ENCODE measurements around the gene KCNC2. TPM values are rescaled to one million over a fixed set of nuclear protein-coding genes. Genes with fewer than 3 reads are reported as not detected.
"Not testable (repeated sequence)": the region's sequence is repeated elsewhere in the genome, so short reads cannot be mapped to it uniquely, and the experiment has no call there.

The KCNC2 gene
- total and polyA plus RNA-seq, 3 experiments from 2014 or later, result not detected

DNA sequence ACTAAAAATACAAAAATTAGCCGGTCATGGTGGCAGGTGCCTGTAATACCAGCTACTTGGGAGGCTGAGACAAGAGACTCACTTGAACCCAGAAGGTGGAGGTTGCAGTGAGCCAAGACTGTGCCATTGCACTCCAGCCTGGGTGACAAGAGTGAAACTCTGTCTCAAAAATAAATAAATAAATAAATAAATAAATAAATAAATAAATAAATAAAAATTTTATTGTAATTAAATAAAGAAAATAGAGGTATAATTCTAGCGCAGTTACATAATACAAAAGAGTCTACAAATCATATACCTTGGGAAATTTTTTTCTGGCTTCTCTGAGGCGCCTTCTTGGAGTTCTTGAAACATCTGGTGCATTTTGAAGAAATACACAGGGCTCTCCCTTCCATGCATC is 23.8 kb downstream of the KCNC2 start:
- CTCF ChIA-PET; H3K27ac ChIP-seq (ENCODE audit: low read depth, low read length); H3K9me3 ChIP-seq (ENCODE audit: low read length); H3K4me1 ChIP-seq (ENCODE audit: insufficient read depth, low read length); DNase-seq; H3K36me3 ChIP-seq (ENCODE audit: insufficient read depth, low read length); POLR2A ChIA-PET; H3K9me3 Mint-ChIP-seq; H3K27ac Mint-ChIP-seq; H3K4me3 ChIP-seq (ENCODE audit: low read length); H3K4me1 Mint-ChIP-seq; H3K27me3 ChIP-seq (ENCODE audit: insufficient read depth, low read length, poor library complexity, severe bottlenecking); H3K27me3 Mint-ChIP-seq; H3K4me3 Mint-ChIP-seq; H3K36me3 Mint-ChIP-seq: not testable (repeated sequence)

DNA sequence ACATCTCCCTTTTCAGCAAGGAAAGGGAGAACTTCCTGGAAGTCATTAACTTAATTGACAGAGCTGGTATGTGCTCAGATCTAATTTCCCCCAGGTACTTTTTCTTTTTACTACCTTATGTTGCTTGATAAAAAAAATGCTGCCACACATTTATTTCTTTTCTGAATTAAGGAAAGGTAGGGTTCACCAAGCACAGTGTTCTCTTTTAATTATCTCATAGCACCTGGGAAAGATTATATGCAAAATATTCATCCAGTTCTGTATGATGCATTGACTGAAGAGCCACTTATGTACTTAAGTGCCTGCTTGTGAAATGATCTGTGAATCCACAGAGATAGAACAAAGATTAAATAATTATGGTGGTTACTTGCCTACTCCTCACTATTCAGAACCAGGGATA is 25.1 kb downstream of the KCNC2 start:
- ChIA-PET CTCF (no interaction called here), POLR2A (no interaction called here)
- no peaks in the 10 kb centered on the region for H3K4me1 Mint-ChIP-seq
- peaks cover 0 to 1% of the 10 kb centered on the region in 2 donors for H3K27me3 Mint-ChIP-seq
- H3K9me3 ChIP-seq (ENCODE audit: low read length), result no peaks in the 10 kb centered on the region
- H3K36me3 ChIP-seq (ENCODE audit: insufficient read depth, low read length), result no peaks in the 10 kb centered on the region
- H3K9me3 Mint-ChIP-seq, result no peaks in the 10 kb centered on the region
- no peak overlapping the region for H3K27ac ChIP-seq (ENCODE audit: low read depth, low read length)
- no peaks in the 10 kb centered on the region for H3K36me3 Mint-ChIP-seq
- no peak overlapping the region for H3K27ac Mint-ChIP-seq
- no peak overlapping the region for H3K4me3 ChIP-seq (ENCODE audit: low read length)
- no peaks in the 10 kb centered on the region for H3K27me3 ChIP-seq (ENCODE audit: insufficient read depth, low read length, poor library complexity, severe bottlenecking)
- H3K4me3 Mint-ChIP-seq, result no peak overlapping the region
- H3K4me1 ChIP-seq (ENCODE audit: insufficient read depth, low read length), result no peaks in the 10 kb centered on the region
- DNase-seq, result no peak

DNA sequence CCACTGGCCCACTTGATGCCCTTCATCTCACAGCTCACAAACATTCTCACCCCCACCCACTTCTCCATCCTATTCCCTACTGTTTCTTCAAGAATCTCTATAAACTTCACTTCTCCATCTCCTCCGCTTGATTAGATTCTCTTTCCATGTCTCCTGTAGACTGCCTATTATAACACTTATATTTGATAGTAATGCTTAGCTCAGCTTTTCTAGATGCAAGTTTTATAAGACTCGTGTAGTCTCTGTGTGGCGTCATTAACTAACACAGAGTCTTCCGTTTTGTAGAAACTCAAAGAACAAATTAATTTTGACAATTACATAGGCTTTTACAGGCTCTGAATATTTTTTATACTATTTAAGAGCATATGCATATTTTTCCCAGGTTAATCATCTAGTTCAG is 25.7 kb downstream of the KCNC2 start:
- no peak for DNase-seq
- H3K27me3 Mint-ChIP-seq, result peaks cover 0 to 1% of the 10 kb centered on the region in 2 donors
- ChIA-PET CTCF (no interaction called here), POLR2A (no interaction called here)
- Histone ChIP-seq H3K27me3 (ENCODE audit: insufficient read depth, low read length, poor library complexity, severe bottlenecking) (no peaks in the 10 kb centered on the region), H3K4me1 (ENCODE audit: insufficient read depth, low read length) (no peaks in the 10 kb centered on the region), H3K4me3 (ENCODE audit: low read length) (no peak overlapping the region), H3K36me3 (ENCODE audit: insufficient read depth, low read length) (no peaks in the 10 kb centered on the region), H3K27ac (ENCODE audit: low read depth, low read length) (no peak overlapping the region), H3K9me3 (ENCODE audit: low read length) (no peaks in the 10 kb centered on the region)
- H3K36me3 Mint-ChIP-seq, result no peaks in the 10 kb centered on the region
- H3K4me1 Mint-ChIP-seq, result no peaks in the 10 kb centered on the region
- H3K9me3 Mint-ChIP-seq, result no peaks in the 10 kb centered on the region
- H3K27ac Mint-ChIP-seq, result no peak overlapping the region
- H3K4me3 Mint-ChIP-seq, result no peak overlapping the region

DNA sequence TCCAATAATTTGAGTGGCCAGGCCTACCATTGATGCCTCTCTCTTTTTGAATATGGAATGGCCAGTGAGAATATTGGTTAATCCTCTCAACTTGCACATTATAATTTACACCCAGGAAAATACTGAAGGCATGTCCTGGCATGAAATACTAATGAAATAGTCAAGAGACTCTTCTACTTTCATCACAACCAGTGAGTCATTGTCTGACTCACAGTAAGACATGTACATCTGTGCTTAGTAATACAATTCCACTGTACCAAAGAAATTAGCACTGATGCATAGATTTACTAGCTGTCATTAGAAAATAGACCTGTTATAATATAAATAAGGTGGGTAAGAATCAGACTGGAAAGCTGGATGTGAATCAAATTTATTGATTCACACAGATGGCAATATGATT is 31.6 kb downstream of the KCNC2 start:
- Mint-ChIP-seq H3K9me3 (no peaks in the 10 kb centered on the region), H3K4me3 (no peak overlapping the region), H3K27me3 (peaks cover 0 to 1% of the 10 kb centered on the region in 2 donors), H3K27ac (no peak overlapping the region), H3K4me1 (no peaks in the 10 kb centered on the region), H3K36me3 (no peaks in the 10 kb centered on the region)
- POLR2A ChIA-PET, result no interaction called here
- CTCF ChIA-PET, result no interaction called here
- no peaks in the 10 kb centered on the region for H3K4me1 ChIP-seq (ENCODE audit: insufficient read depth, low read length)
- no peak for DNase-seq
- H3K36me3 ChIP-seq (ENCODE audit: insufficient read depth, low read length), result no peaks in the 10 kb centered on the region
- no peaks in the 10 kb centered on the region for H3K9me3 ChIP-seq (ENCODE audit: low read length)
- no peaks in the 10 kb centered on the region for H3K27me3 ChIP-seq (ENCODE audit: insufficient read depth, low read length, poor library complexity, severe bottlenecking)
- H3K27ac ChIP-seq (ENCODE audit: low read depth, low read length), result no peak overlapping the region
- no peak overlapping the region for H3K4me3 ChIP-seq (ENCODE audit: low read length)

DNA sequence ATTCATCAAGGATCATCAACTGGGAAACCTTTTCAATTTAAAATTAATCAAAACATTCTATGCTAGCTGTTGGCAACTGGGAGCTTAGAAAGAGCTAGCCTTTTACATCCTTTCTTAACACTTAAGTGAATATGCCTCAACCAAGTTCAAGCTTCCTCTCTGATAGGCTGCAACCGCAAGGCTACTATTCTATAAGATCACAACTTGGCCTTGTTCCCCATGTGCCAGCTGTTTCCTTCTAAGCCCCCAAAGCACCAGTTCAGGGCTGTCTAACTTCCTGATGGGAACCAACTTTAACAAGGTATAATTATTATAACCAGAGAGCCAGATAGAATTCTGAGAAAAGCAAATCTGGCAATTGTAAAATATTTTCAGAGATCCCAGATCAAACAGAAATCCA is 37.0 kb downstream of the KCNC2 start:
- Histone ChIP-seq H3K27me3 (ENCODE audit: insufficient read depth, low read length, poor library complexity, severe bottlenecking) (no peaks in the 10 kb centered on the region), H3K36me3 (ENCODE audit: insufficient read depth, low read length) (no peaks in the 10 kb centered on the region), H3K27ac (ENCODE audit: low read depth, low read length) (no peak overlapping the region), H3K4me3 (ENCODE audit: low read length) (no peak overlapping the region), H3K4me1 (ENCODE audit: insufficient read depth, low read length) (no peaks in the 10 kb centered on the region), H3K9me3 (ENCODE audit: low read length) (no peaks in the 10 kb centered on the region)
- no peaks in the 10 kb centered on the region for H3K9me3 Mint-ChIP-seq
- peaks cover 0 to 5% (median 0%) of the 10 kb centered on the region in 3 donors for H3K4me1 Mint-ChIP-seq
- POLR2A ChIA-PET, result no interaction called here
- H3K27ac Mint-ChIP-seq, result no peak overlapping the region
- DNase-seq, result no peak
- CTCF ChIA-PET, result no interaction called here
- H3K36me3 Mint-ChIP-seq, result no peaks in the 10 kb centered on the region
- H3K27me3 Mint-ChIP-seq, result no peaks in the 10 kb centered on the region
- no peak overlapping the region for H3K4me3 Mint-ChIP-seq

DNA sequence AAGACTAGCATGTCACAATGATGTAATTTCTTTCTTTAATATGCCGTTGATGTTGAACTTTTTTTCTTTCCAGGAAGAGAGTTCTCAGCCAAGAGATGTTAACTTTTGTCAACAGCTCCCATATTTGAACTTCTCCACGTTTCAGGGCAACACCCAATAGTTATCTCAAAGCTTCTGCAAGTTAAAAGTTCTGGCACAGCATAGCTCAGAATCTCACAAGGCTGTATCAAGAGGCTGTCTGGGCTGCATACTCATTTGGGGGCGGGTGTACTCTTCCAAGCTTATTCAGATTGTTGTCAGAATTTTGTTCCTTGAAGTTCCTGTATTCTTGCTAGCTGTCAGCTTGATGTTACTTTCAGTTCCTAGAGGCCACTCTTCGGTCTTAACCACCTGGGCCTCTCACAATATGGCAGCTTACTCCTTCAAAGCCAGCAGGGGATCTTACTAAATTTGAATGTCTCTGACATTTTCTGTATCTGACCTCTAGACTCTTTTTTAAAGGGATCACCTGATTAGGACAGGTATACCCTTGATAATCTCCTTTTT is 38.9 kb downstream of the KCNC2 start:
- CTCF ChIA-PET, result no interaction called here
- no peaks in the 10 kb centered on the region for H3K36me3 ChIP-seq (ENCODE audit: insufficient read depth, low read length)
- H3K9me3 ChIP-seq (ENCODE audit: low read length), result no peaks in the 10 kb centered on the region
- H3K4me1 ChIP-seq (ENCODE audit: insufficient read depth, low read length), result no peaks in the 10 kb centered on the region
- H3K4me3 ChIP-seq (ENCODE audit: low read length), result no peak overlapping the region
- Mint-ChIP-seq H3K27ac (no peak overlapping the region), H3K27me3 (no peaks in the 10 kb centered on the region), H3K36me3 (no peaks in the 10 kb centered on the region), H3K9me3 (no peaks in the 10 kb centered on the region), H3K4me3 (no peak overlapping the region), H3K4me1 (peaks cover 0 to 5% (median 0%) of the 10 kb centered on the region in 3 donors)
- no peaks in the 10 kb centered on the region for H3K27me3 ChIP-seq (ENCODE audit: insufficient read depth, low read length, poor library complexity, severe bottlenecking)
- DNase-seq, result no peak
- POLR2A ChIA-PET, result no interaction called here
- H3K27ac ChIP-seq (ENCODE audit: low read depth, low read length), result no peak overlapping the region

DNA sequence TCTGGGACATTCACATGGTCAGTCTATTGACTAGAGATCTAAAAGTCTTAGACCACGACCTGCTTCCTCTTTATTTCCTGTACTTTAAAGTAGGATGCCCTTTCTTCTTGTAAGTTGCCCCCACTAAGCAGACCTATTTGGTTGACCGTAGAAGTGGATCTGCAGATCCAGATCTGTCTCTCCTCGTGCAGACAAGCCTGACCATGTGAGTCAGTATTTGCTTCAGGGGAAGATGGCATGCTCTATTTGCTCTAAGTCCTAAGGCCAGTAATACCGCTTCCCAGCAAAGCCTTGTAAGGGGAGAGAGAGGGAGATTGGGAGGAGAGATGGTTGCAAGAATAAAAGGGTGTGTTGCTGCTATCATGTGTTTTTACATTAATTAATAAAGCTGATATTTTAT is 46.8 kb downstream of the KCNC2 start:
- H3K27me3 ChIP-seq (ENCODE audit: insufficient read depth, low read length, poor library complexity, severe bottlenecking), result no peaks in the 10 kb centered on the region
- no peak overlapping the region for H3K4me3 ChIP-seq (ENCODE audit: low read length)
- no peaks in the 10 kb centered on the region for H3K9me3 ChIP-seq (ENCODE audit: low read length)
- no peak for DNase-seq
- H3K27ac ChIP-seq (ENCODE audit: low read depth, low read length), result no peak overlapping the region
- H3K27me3 Mint-ChIP-seq, result no peaks in the 10 kb centered on the region
- H3K4me1 Mint-ChIP-seq, result no peaks in the 10 kb centered on the region
- no peak overlapping the region for H3K27ac Mint-ChIP-seq
- no peaks in the 10 kb centered on the region for H3K4me1 ChIP-seq (ENCODE audit: insufficient read depth, low read length)
- no peaks in the 10 kb centered on the region for H3K36me3 ChIP-seq (ENCODE audit: insufficient read depth, low read length)
- H3K36me3 Mint-ChIP-seq, result no peaks in the 10 kb centered on the region
- ChIA-PET CTCF (no interaction called here), POLR2A (no interaction called here)
- no peak overlapping the region for H3K4me3 Mint-ChIP-seq
- peaks cover 0 to 2% (median 0%) of the 10 kb centered on the region in 5 donors for H3K9me3 Mint-ChIP-seq

DNA sequence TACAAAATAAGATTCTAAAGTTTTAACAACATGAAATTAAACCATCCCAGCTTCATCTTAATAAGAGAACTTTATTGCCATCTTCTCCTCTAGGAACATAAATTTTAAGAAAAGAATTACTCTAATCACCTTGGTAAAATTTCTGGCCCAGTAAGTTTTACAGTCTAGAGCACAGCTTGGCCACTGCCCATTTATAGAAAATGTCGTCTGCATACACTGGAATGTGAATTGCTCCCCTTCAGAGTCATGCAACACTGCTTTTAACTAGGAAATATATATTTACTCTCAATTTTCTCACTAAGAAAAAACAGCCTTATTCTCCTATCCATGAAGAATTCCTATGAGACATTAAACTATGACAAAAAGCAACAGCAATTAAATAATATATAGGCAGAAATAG is 48.2 kb downstream of the KCNC2 start:
- no peaks in the 10 kb centered on the region for H3K36me3 Mint-ChIP-seq
- peaks cover 0 to 2% (median 0%) of the 10 kb centered on the region in 5 donors for H3K9me3 Mint-ChIP-seq
- Histone ChIP-seq H3K9me3 (ENCODE audit: low read length) (no peaks in the 10 kb centered on the region), H3K4me1 (ENCODE audit: insufficient read depth, low read length) (no peaks in the 10 kb centered on the region), H3K36me3 (ENCODE audit: insufficient read depth, low read length) (no peaks in the 10 kb centered on the region), H3K4me3 (ENCODE audit: low read length) (no peak overlapping the region), H3K27me3 (ENCODE audit: insufficient read depth, low read length, poor library complexity, severe bottlenecking) (no peaks in the 10 kb centered on the region), H3K27ac (ENCODE audit: low read depth, low read length) (no peak overlapping the region)
- ChIA-PET POLR2A (no interaction called here), CTCF (no interaction called here)
- no peak for DNase-seq
- H3K27me3 Mint-ChIP-seq, result no peaks in the 10 kb centered on the region
- no peaks in the 10 kb centered on the region for H3K4me1 Mint-ChIP-seq
- no peak overlapping the region for H3K4me3 Mint-ChIP-seq
- no peak overlapping the region for H3K27ac Mint-ChIP-seq

DNA sequence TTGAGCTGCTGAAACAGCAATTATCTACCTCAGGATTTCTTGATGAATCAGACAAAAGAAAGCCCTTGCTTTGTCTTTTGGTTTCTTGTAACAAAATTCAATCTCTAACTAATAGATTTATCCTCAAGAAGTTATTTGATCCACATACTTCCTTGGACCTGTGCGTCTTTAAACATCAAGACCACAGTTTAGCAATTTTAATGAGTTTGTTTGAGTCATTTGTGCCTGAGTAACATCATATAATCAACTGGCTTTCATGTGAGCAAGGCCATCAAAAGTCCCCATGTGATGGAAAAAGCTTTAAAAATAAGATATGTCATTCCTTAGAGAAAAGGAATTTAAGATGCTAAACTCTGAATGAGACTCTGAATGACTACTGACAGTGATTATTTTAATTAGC is 52.3 kb downstream of the KCNC2 start:
- H3K27ac Mint-ChIP-seq, result no peak overlapping the region
- Histone ChIP-seq H3K27ac (ENCODE audit: low read depth, low read length) (no peak overlapping the region), H3K36me3 (ENCODE audit: insufficient read depth, low read length) (no peaks in the 10 kb centered on the region), H3K27me3 (ENCODE audit: insufficient read depth, low read length, poor library complexity, severe bottlenecking) (no peaks in the 10 kb centered on the region), H3K4me1 (ENCODE audit: insufficient read depth, low read length) (no peaks in the 10 kb centered on the region), H3K9me3 (ENCODE audit: low read length) (no peaks in the 10 kb centered on the region), H3K4me3 (ENCODE audit: low read length) (no peak overlapping the region)
- no peaks in the 10 kb centered on the region for H3K27me3 Mint-ChIP-seq
- ChIA-PET CTCF (no interaction called here), POLR2A (no interaction called here)
- H3K4me1 Mint-ChIP-seq, result no peaks in the 10 kb centered on the region
- H3K4me3 Mint-ChIP-seq, result no peak overlapping the region
- no peaks in the 10 kb centered on the region for H3K36me3 Mint-ChIP-seq
- no peak for DNase-seq
- H3K9me3 Mint-ChIP-seq, result no peaks in the 10 kb centered on the region

Data from CD8-positive, alpha-beta memory T cell (primary cell).